HG03045 (cell line): ENCODE measurements around the gene NBEA.
"Not testable (repeated sequence)": the region's sequence is repeated elsewhere in the genome, so short reads cannot be mapped to it uniquely, and the experiment has no call there.

Source experiments
- ATAC-seq: cut with Tn5 transposase; IDR thresholded peaks from one replicate; pipeline ENCODE4 v1.9.1; 2021; ENCODE audit warnings: mild to moderate bottlenecking, moderate library complexity; ENCODE audit not compliant: unreplicated experiment

Gene NBEA

DNA sequence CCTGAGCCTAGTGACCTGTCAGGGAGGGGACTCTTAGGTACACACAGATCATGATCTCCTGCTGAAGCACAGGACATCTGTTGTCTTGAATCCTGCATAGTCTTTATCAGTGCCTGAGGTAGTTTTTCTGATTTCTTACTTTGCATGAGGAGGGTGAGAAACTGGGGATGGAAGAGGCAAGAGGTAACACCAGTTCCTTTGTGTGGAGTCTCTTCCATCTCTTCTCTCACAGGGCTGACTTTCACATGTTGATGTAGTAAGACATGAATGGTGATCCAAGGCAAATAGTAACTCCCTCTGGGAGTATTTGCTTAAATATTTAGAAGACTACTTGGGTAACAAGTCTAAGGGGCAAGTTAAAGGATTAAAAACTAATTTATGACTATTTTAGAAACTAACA, 9.5 kb downstream of the NBEA start:
- no peak for ATAC-seq

DNA sequence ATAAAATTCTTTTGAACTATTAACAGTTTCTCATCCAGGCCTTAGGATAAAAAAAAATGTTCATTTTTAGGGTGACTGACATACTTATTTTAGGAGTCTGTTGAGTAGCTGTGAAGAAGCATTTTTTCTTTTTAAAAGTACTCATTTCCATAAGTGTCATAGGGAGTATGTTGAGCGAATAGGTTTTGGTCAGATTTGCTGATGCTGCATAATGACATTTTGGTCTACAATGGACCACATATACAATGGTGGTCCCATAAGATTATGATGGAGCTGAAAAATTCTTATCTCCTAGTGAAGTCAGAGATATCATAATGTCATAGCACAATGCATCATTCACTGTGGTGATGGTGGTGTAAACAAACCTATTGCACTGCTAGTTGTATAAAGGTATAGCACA, 17.4 kb downstream of the NBEA start:
- ATAC-seq = no peak

DNA sequence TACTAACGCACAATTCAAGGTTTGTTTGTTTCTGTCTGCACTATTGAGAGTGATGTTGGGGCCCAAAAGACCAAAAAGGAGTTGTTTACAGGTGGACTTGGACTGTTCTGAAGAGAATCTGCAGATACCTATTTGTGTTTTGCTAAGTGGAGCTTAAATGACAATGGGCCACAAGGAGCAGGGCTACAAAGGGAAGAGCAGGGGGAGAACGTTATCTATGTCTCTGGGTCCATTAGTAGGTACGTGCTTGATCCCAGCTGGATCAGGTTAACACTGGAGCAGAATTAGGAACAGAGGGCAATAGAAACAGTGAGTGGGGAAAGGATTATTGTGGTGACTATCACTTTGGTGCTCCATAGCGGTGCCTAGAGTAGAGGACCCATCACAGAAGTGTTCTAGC, 22.5 kb downstream of the NBEA start:
- ATAC-seq = no peak

DNA sequence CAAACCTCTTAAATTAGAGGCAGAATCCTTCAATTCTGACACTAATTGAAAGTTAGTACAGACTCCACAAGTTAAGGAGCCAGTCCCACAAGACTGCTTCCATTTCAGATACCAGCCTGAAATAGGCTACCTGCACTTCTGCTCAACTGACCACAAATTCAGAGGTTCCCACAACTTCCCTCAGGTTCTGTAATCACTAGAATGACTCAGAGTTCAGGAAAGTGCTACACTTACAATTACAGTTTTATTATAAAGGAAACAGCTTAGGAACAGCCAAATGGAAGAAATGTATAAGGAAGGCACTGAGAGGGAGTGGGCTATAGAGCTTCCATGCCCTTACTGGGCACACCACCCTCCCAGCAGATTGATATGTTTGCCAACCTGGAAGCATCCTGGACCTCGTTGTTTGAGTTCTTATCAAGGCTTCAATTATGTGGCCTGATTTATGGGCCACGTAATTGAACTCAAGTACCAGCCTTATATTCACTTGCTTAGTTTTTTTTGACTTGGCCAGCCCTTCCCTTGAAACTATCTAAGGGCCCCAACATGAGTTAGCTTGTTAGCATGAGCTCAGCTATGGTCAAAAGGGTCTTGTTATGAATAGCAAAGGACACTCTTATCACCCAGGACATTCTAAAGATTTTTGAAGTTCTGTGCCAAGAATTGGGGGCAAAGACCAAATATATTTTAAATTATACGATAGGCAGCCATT, 25.9 kb downstream of the NBEA start:
- ATAC-seq = no peak

DNA sequence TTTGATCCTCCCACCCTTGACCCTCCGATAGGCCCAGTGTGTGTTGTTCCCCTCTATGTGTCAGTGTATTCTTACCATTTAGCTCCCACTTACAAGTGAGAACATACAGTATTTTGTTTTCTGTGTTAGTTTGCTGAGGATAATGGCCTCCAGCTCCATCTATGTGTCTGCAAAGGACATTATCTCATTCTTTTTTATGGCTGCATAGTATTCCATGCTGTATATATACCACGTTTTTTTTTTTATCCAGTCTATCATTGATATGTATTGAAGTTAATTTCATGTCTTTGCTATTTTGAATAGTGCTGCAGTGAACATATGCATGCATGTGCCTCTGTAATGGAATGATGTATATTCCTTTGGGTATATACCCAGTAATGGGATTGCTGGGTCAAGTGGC, 27.5 kb downstream of the NBEA start:
- ATAC-seq = not testable (repeated sequence)

DNA sequence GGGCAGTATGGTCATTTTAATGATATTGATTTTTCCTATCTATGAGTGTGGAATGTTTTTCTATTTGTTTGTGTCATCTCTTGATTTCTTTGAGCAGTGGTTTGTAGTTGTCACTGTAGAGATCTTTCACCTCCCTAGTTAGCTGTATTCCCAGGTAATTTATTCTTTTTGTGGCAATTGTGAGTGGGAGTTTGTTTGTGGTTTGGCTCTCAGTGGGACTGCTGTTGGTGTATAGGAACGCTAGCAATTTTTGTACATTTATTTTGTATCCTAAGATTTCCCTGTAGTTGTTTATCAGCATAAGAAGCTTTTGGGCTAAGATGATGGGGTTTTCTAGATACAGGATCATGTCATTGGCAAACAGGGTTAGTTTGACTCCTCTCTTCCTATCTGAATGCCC, 28.9 kb downstream of the NBEA start:
- no peak for ATAC-seq

DNA sequence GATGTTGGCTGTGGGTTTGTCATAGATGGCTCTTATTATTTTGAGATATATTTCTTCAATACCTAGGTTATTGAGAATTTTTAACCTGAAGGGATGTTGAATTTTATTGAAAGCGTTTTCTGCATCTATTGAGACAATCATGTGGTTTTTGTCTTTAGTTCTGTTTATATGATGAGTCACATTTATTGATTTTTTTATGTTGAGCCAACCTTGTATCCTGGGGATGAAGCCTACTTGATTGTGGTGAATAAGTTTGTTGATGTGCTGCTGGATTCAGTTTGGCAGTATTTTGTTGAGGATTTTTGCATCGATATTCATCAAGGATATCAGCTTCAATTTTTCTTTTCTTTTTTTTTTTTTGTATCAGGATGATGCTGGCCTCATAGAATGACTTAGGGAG, 29.4 kb downstream of the NBEA start:
- no peak for ATAC-seq

DNA sequence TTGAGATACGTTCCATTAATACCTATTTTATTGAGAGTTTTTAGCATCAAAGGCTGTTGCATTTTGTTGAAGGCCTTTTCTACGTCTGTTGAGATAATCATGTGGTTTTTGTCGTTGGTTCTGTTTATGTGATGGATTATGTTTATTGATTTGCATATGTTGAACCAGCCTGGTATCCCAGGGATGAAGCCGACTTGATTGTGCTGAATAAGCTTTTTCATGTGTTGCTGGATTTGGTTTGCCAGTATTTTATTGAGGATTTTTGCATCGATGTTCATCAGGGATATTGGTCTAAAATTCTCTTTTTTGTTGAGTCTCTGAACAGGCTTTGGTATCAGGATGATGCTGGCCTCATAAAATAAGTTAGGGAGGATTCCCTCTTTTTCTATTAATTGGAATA, 43.1 kb downstream of the NBEA start:
- not testable (repeated sequence) for ATAC-seq

DNA sequence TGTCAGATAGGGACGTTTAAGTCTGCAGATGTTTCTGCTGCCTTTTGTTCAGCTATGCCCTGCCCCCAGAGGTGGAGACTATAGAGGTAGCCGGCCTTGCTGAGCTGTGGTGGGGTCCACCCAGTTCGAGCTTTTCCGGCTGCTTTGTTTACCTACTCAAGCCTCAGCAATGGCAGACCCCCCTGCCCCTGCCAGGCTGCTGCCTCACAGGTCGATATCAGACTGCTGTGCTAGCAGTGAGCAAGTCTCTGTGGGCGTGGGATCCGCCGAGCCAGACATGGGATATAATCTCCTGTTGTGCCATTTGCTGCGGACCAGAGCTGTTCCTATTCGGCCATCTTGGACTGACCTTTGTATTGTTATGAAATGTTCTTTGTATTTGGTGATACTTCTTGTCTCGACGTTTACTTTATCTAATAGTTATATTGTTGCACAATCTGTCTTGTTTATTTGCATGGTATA, 46.3 kb downstream of the NBEA start:
- no peak for ATAC-seq

DNA sequence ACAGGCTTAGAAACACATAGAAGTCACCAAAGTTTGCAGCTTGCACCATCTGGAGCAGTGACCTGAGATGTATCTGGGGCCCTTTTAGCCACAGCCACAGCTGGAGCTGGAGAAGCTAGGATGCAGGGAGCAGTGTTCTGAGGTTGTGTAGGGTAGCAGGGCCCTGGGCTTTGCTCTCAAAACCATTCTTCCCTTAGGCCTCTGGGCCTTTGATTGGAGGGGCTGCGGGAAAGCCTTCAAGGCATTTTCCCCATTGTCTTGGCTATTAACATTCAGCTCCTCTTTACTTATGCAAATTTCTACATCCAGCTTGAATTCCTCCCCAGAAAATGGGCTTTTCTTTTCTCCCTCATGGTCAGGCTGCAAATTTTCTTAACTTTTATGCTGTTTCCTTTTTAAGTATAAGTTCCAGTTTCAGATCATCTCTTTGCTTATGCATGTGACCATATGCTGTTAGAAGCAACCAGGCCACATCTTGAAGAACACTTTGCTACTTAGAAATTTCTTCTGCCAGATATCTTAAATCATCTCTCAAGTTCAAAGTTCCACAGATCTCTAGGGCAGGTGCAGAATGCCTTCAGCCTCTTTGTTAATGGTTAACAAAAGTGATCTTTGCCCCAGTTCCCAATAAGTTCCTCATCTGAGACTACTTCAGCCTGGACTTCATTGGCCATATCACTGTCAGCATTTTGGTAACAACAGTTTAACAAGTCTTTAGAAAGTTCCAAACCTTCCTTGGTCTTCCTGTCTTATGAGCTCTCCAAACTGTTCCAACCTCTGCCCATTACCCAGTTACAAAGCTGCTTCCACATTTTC, 48.5 kb downstream of the NBEA start:
- ATAC-seq = no peak

DNA sequence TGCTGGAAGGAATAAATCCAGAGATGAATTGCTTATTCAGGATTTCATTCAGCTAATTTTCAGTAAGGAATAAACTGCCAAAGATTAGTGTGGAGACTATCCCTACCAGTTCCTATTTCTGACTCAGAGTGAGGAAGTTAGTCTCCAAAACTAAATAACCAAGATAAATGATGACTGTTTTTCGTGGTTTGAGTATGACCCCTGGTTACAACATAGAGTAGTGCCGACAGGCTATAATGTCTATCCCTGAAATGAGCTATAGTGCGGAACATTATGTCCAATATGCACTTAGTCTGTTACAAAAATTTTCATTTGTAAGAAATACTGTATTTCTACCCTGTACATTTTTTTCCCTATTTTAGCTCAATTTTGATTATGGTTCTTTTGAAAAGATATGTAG, 51.4 kb downstream of the NBEA start:
- no peak for ATAC-seq

DNA sequence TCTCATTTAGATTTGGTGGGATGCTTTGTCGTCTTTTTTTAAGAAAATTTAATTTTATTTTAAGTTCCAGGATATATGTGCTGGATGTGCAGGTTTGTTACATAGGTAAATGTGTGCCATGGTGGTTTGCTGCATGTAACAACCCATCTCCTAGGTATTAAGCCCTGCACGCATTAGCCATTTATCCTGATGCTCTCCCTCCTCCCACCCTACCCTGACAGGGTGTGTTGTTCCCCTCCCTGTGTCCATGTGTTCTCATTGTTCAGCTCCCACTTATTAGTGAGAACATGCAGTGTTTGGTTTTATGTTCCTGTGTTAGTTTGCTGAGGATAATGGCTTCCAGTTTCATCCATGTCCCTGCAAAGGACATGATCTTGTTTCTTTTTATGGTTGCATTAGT, 61.7 kb downstream of the NBEA start:
- not testable (repeated sequence) for ATAC-seq

DNA sequence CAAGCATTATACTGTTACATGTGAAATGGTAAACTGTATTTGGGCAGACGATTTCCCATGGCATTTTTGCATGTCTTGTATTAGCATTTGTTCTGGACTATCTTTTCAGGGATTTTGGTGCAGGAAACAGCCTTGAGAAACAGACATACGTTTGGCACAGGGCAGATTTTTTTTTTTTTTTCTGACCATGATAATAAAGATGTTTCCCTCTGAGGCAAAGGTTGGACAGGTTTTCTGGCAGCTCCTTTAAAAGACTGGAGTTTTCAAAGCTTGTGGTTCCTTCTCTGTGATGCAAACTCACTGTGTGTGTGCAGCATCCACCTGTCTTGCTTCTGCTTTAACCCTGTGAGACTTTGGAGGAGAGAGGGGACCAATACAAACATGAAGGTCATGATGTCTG, 63.0 kb downstream of the NBEA start:
- ATAC-seq = no peak

DNA sequence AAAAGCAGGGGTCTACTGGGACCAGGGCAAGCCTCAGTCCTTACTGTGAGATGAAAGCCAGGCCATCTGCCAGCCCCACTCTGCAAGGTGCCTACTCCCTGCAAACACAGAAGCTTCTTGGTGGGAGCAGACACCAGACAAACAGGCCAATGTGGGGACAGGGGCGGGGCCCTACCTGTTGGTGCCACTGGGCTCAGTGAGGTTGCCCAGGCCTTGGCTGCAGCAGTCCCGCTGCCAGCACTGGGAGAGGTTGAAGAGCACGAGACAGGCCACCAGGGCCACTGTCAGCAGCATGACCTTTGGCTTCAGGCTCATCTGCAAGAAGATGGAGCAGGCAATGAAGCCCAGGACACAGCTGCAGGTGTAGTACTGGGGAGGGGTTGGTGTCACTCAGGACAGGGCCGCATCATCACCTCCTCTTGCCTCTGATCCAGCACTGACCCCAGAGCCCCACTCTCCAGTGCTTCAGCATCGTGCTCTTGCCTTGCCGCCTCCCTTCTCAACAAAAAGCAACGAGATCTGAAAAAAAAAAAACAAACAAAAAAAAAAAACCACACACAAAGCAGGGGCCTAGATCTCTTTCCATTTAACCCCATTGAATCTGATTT, 72.6 kb downstream of the NBEA start:
- ATAC-seq = no peak

DNA sequence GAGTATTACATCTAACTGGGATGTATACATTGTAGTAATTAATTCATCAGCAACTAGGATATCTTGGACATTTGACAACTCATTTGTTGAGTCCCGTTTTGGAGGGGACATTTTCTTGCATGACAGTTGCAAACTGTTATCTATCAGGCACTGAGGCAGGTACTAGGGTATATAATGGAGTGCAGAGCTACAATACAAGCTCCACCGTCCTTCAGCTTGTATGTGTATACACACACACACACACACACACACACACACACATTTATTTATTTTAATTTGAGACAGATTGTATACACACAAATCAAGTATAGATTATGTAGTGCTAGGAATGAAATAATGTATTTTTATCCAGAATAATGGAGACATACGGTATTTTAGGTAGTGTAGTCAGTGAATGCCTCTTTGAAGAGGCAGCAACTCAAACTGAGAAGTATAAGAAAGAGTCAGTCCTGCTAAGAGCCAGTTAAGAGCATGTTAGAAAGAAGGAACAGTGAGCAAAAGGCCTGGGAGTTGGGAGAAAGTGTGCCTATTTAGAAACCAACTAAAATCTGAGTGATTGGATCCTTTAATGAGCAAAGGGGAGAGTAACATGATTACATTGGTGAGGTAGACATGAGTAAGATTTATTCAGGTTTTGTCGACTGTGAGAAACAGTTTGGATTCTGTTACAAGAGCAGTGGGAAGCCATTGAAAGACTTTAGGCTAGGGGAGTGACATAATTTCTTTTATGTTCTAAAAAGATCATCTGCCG, 74.5 kb downstream of the NBEA start:
- no peak for ATAC-seq

DNA sequence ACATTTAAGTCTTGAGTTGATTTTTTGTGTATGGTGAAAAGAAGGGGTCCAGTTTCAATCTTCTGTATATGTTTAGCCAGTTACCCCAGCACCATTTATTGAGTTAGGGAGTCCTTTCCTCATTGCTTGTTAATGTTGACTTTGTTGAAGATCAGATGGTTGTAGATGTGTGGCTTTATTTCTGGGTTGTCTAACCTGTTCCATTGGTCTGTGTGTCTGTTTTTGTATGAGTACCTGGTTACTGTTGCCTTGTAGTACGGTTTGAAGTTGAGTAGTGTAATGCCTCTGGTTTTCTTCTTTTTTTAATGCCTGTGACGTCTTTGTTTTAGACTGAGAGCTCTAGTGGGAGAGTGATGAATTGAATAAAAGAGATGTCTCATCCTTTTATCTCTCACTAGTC, 83.2 kb downstream of the NBEA start:
- ATAC-seq = no peak

DNA sequence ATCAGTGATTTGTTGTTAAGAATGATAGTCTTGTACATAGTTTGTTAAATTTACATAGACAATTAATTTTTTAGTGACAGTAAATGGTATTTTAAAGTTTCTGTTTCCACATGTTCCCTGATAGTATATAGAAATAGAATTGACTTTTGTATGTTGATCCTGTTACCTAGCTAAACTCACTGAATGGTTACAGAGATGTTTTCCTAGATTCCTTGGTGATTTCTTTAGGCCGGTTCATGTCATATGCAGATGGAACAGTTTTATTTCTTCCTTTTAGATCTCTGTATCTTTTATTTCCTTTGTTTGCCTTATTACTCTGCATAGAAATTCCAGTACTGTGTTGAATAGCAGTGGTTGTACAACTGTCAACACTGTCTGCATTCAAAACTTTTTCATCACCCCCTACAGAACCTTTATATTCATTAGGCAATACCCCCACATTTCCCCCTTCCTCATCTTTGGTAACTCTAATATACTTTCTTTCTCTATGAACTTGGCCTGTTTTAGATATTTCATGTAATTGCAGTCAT, 86.3 kb downstream of the NBEA start:
- no peak for ATAC-seq

DNA sequence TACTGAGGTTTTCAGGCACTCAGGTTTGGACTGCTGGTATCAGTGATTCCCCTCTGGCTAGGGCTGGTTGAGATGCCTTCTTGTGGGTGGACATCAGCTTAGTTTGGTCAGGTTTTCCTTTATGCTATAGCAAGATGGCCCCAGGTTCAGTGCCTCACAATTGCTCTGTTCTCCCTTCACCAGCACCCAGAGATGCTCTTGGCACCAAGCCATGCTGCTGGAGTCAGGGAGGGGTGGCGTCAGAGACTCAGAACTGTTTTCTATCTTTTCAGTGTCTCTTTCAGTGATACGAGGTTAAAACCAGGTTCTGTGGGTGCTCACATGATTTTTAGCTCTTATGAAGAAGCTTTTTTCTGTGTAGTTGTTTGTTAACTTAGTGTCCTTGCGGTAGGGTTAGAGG, 96.9 kb downstream of the NBEA start:
- no peak for ATAC-seq

DNA sequence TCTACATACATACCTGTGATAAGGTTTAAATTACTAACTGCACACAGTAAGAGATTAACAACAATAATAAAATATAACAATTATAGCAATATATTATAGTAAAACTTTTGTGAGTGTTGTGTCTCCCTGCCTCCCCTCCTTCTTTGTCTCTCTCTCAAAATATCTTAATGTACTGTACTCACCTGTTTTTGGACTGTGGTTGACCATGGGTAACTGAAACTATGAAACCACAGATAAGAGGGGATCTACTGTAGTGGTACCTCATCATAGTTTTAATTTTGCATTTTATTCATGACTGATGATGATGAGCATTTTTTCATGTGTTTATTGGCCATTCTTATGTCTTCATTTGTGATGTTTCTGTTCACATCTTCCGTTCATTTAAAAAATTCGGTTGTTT, 104.5 kb downstream of the NBEA start:
- no peak for ATAC-seq

DNA sequence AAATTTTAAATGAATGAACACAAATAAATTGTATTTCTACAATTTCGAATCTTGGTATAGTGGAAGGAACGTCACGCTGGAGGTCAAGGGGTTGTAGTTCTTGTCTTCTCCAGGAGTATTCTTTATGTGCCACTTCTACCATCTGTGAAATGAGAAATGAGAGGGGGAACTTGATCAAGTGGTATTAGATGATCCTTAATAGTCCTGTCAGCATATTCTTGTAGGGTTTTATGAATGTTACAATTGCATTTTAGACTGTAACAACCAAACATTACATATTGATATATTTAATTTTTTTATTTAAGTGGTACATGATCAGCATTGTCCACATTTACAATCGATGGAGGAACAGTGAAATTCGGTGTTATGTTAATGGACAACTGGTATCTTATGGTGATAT, 113.6 kb downstream of the NBEA start:
- no peak for ATAC-seq

DNA sequence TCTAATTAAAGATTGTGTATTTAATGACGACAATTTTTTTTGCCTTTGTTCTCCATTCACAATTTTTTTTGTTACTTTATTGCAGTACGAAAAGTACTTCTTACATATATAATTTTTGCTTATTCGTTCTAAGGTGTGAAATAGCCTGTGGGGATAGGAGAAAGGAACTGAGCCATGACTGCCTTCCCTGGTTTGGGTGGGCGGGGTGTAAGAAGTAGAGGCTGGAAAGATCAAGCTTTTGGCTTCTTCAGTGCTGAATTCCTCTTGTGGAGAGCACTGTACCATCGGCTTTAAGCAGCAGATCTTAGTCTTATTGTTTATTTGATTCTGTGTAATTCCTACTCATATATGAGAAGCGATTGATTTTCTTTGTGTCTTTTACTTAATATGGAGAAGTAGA, 115.8 kb downstream of the NBEA start:
- no peak for ATAC-seq
